H1 (cell line): ENCODE results near the gene TOP1. TPM values are rescaled to one million over a fixed set of nuclear protein-coding genes. Genes with fewer than 3 reads are reported as not detected.

ENCODE experiments used
- CHD7 ChIP-seq: fragments of 300-600 bp; sonication (generic); IDR thresholded peaks from 2 replicates; pipeline ENCODE4 v1.7.1; 2012; ENCODE audit warnings: low read length, moderate library complexity, mild to moderate bottlenecking, inconsistent platforms; ENCODE audit not compliant: insufficient replicate concordance
- polyA plus RNA-seq, 7 experiments: library from polyadenylated mRNA; depleted of rRNA in 3 of 7; stranded (reverse) in 5 of 7; unstranded in 2 of 7; fragments of >200 nt in 5 of 7; fragments of 200-250 nt in 2 of 7; gene quantifications; 1 replicate in 5 of 7; 2 replicates in 1 of 7; 4 replicates in 1 of 7; pipeline versions ENCODE4 v1.2.1 to v1.2.3, GENCODE V29; 2011 to 2013; ENCODE audit warnings: missing spikeins in 2 of 7, mixed read lengths in 2 of 7
- total RNA-seq: library from RNA; stranded (reverse); fragmentation: NEBNext Ultra II Directional; extraction: Animal tissue kit (Norgen Biotek cat#: 25700); gene quantifications from 2 replicates; pipeline ENCODE4 v1.2.1, GENCODE V29; 2021

TOP1 gene
- total and polyA plus RNA-seq, 2 of the 8 experiments (the other 6 are each of a cell fraction or from before 2014, with no cell fraction given): 7.4 to 108 TPM

- TF ChIP-seq CHD7: no peak
These were observed 110.0 kb downstream of the TOP1 start (continued) for GRCh38 chr20:41138475-41139226.
